ENCODE results near the gene L3MBTL4. TPM values are rescaled to one million over a fixed set of nuclear protein-coding genes. Genes with fewer than 3 reads are reported as not detected.

L3MBTL4 gene
- total RNA-seq, 1 experiment from 2014 or later, result 10.6 TPM

GRCh38 chr18:6132751-6133368 lies 281.9 kb downstream of the L3MBTL4 start:
- Histone ChIP-seq H3K4me3 (no peak overlapping the region), H3K4me1 (replicated peaks) (no peaks in the 10 kb centered on the region), H3K27ac (no peak overlapping the region), H3K9me3 (replicated peaks) (no peaks in the 10 kb centered on the region), H3K27me3 (replicated peaks) (no peaks in the 10 kb centered on the region), H3K36me3 (no peaks in the 10 kb centered on the region)
- DNase-seq (ENCODE audit: low read depth in 1 of 2, low spot score in 2 of 2), result no peak

- Histone ChIP-seq H3K4me3 (no peak overlapping the region), H3K9me3 (replicated peaks) (no peaks in the 10 kb centered on the region), H3K36me3 (no peaks in the 10 kb centered on the region), H3K27ac (no peak overlapping the region), H3K27me3 (replicated peaks) (no peaks in the 10 kb centered on the region), H3K4me1 (replicated peaks) (no peaks in the 10 kb centered on the region)
- no peak for DNase-seq (ENCODE audit: low read depth in 1 of 2, low spot score in 2 of 2)
Measured at GRCh38 chr18:6120820-6121279, 293.9 kb downstream of the L3MBTL4 start.

- no peak overlapping the region for H3K4me3 ChIP-seq
- no peaks in the 10 kb centered on the region for H3K4me1 ChIP-seq (replicated peaks)
- no peaks in the 10 kb centered on the region for H3K27me3 ChIP-seq (replicated peaks)
- H3K9me3 ChIP-seq (replicated peaks), result no peaks in the 10 kb centered on the region
- H3K27ac ChIP-seq, result no peak overlapping the region
- H3K36me3 ChIP-seq, result no peaks in the 10 kb centered on the region
- DNase-seq (ENCODE audit: low read depth in 1 of 2, low spot score in 2 of 2), result no peak
Measured at GRCh38 chr18:6119761-6120160, 294.9 kb downstream of the L3MBTL4 start.

GRCh38 chr18:6118080-6118479 lies 296.6 kb downstream of the L3MBTL4 start:
- Histone ChIP-seq H3K4me3 (no peak overlapping the region), H3K9me3 (replicated peaks) (no peaks in the 10 kb centered on the region), H3K36me3 (no peaks in the 10 kb centered on the region), H3K4me1 (replicated peaks) (no peaks in the 10 kb centered on the region), H3K27me3 (replicated peaks) (no peaks in the 10 kb centered on the region), H3K27ac (no peak overlapping the region)
- DNase-seq (ENCODE audit: low read depth in 1 of 2, low spot score in 2 of 2), result no peak

GRCh38 chr18:6115710-6116109 lies 299.0 kb downstream of the L3MBTL4 start:
- Histone ChIP-seq H3K27ac (no peak overlapping the region), H3K4me1 (replicated peaks) (no peaks in the 10 kb centered on the region), H3K27me3 (replicated peaks) (no peaks in the 10 kb centered on the region), H3K4me3 (no peak overlapping the region), H3K36me3 (no peaks in the 10 kb centered on the region), H3K9me3 (replicated peaks) (no peaks in the 10 kb centered on the region)
- DNase-seq (ENCODE audit: low read depth in 1 of 2, low spot score in 2 of 2), result no peak

- no peak overlapping the region for H3K4me3 ChIP-seq
- no peaks in the 10 kb centered on the region for H3K36me3 ChIP-seq
Measured at GRCh38 chr18:6113650-6114049, 301.1 kb downstream of the L3MBTL4 start.

GRCh38 chr18:6111726-6112125 lies 303.0 kb downstream of the L3MBTL4 start:
- Histone ChIP-seq H3K27me3 (replicated peaks) (no peaks in the 10 kb centered on the region), H3K4me3 (no peak overlapping the region), H3K27ac (no peak overlapping the region), H3K9me3 (replicated peaks) (no peaks in the 10 kb centered on the region), H3K36me3 (no peaks in the 10 kb centered on the region), H3K4me1 (replicated peaks) (no peaks in the 10 kb centered on the region)
- DNase-seq (ENCODE audit: low read depth in 1 of 2, low spot score in 2 of 2), result no peak

More at GRCh38 chr18:6113650-6114049, 301.1 kb downstream of the L3MBTL4 start:
- no peak for DNase-seq (ENCODE audit: low read depth in 1 of 2, low spot score in 2 of 2)
- H3K9me3 ChIP-seq (replicated peaks), result no peaks in the 10 kb centered on the region
- H3K27ac ChIP-seq, result no peak overlapping the region
- no peaks in the 10 kb centered on the region for H3K27me3 ChIP-seq (replicated peaks)
- H3K4me1 ChIP-seq (replicated peaks), result no peaks in the 10 kb centered on the region

GRCh38 chr18:6109743-6110142 lies 305.0 kb downstream of the L3MBTL4 start:
- Histone ChIP-seq H3K4me1 (replicated peaks) (no peaks in the 10 kb centered on the region), H3K9me3 (replicated peaks) (no peaks in the 10 kb centered on the region), H3K36me3 (no peaks in the 10 kb centered on the region), H3K27me3 (replicated peaks) (no peaks in the 10 kb centered on the region), H3K27ac (no peak overlapping the region), H3K4me3 (no peak overlapping the region)
- no peak for DNase-seq (ENCODE audit: low read depth in 1 of 2, low spot score in 2 of 2)

- DNase-seq (ENCODE audit: low read depth in 1 of 2, low spot score in 2 of 2), result no peak
- no peaks in the 10 kb centered on the region for H3K4me1 ChIP-seq (replicated peaks)
- no peak overlapping the region for H3K27ac ChIP-seq
- no peaks in the 10 kb centered on the region for H3K9me3 ChIP-seq (replicated peaks)
- no peak overlapping the region for H3K4me3 ChIP-seq
- no peaks in the 10 kb centered on the region for H3K27me3 ChIP-seq (replicated peaks)
- no peaks in the 10 kb centered on the region for H3K36me3 ChIP-seq
Measured at GRCh38 chr18:6107794-6108193, 306.9 kb downstream of the L3MBTL4 start.

- no peaks in the 10 kb centered on the region; the same call in 1 of the 2 replicates for H3K27me3 ChIP-seq (replicated peaks)
- H3K9me3 ChIP-seq (replicated peaks), result no peaks in the 10 kb centered on the region
- DNase-seq (ENCODE audit: low read depth in 1 of 2, low spot score in 2 of 2), result no peak
- no peaks in the 10 kb centered on the region for H3K4me1 ChIP-seq (replicated peaks)
- H3K36me3 ChIP-seq, result no peaks in the 10 kb centered on the region
- H3K4me3 ChIP-seq, result no peak overlapping the region
- H3K27ac ChIP-seq, result no peak overlapping the region
Measured at GRCh38 chr18:6106091-6106685, 308.5 kb downstream of the L3MBTL4 start.

GRCh38 chr18:6103741-6104140 lies 311.0 kb downstream of the L3MBTL4 start:
- no peaks in the 10 kb centered on the region for H3K36me3 ChIP-seq
- H3K4me3 ChIP-seq, result no peak overlapping the region
- no peaks in the 10 kb centered on the region for H3K4me1 ChIP-seq (replicated peaks)
- no peak for DNase-seq (ENCODE audit: low read depth in 1 of 2, low spot score in 2 of 2)
- no peak overlapping the region for H3K27ac ChIP-seq
- H3K27me3 ChIP-seq (replicated peaks), result no peaks in the 10 kb centered on the region; the same call in 1 of the 2 replicates
- no peaks in the 10 kb centered on the region for H3K9me3 ChIP-seq (replicated peaks)

GRCh38 chr18:6096730-6097129 lies 318.0 kb downstream of the L3MBTL4 start:
- no peak for DNase-seq (ENCODE audit: low read depth in 1 of 2, low spot score in 2 of 2)
- no peak overlapping the region for H3K27ac ChIP-seq
- H3K4me3 ChIP-seq, result no peak overlapping the region
- H3K36me3 ChIP-seq, result no peaks in the 10 kb centered on the region
- H3K4me1 ChIP-seq (replicated peaks), result no peaks in the 10 kb centered on the region
- H3K27me3 ChIP-seq (replicated peaks), result no peaks in the 10 kb centered on the region
- H3K9me3 ChIP-seq (replicated peaks), result no peaks in the 10 kb centered on the region; the same call in 1 of the 2 replicates

GRCh38 chr18:6088432-6088831 lies 326.3 kb downstream of the L3MBTL4 start:
- Histone ChIP-seq H3K9me3 (replicated peaks) (no peaks in the 10 kb centered on the region), H3K4me3 (no peak overlapping the region), H3K27ac (no peak overlapping the region), H3K27me3 (replicated peaks) (no peaks in the 10 kb centered on the region), H3K36me3 (no peaks in the 10 kb centered on the region), H3K4me1 (replicated peaks) (no peaks in the 10 kb centered on the region)
- no peak for DNase-seq (ENCODE audit: low read depth in 1 of 2, low spot score in 2 of 2)

GRCh38 chr18:6086731-6087130 lies 328.0 kb downstream of the L3MBTL4 start:
- no peaks in the 10 kb centered on the region for H3K9me3 ChIP-seq (replicated peaks)
- H3K36me3 ChIP-seq, result no peaks in the 10 kb centered on the region
- H3K27ac ChIP-seq, result no peak overlapping the region
- no peaks in the 10 kb centered on the region for H3K4me1 ChIP-seq (replicated peaks)
- DNase-seq (ENCODE audit: low read depth in 1 of 2, low spot score in 2 of 2), result no peak
- no peaks in the 10 kb centered on the region; the same call in 1 of the 2 replicates for H3K27me3 ChIP-seq (replicated peaks)
- no peak overlapping the region for H3K4me3 ChIP-seq
